OCI-LY1 (cell line): ENCODE measurements around the gene PLEKHA8.

ENCODE experiments used
- EZH2 ChIP-seq: fragments of 200-600 bp; sonication (generic), shearing (Covaris generic); IDR thresholded peaks from 2 replicates; pipeline ENCODE4 v1.8.0; 2017; ENCODE audit warnings: borderline replicate concordance, mixed run types, mild to moderate bottlenecking, antibody characterized with exemption, low read length, moderate library complexity, mixed read lengths
- TF ChIP-seq, protein P1 (sequence below): fragments of 200-600 bp; sonication (generic), shearing (Covaris generic); IDR thresholded peaks from 2 replicates; pipeline ENCODE4 v1.5.1; 2017; ENCODE audit warnings: mild to moderate bottlenecking, antibody characterized with exemption, low read length, moderate library complexity, mixed read lengths

- TF ChIP-seq, protein P1, sequence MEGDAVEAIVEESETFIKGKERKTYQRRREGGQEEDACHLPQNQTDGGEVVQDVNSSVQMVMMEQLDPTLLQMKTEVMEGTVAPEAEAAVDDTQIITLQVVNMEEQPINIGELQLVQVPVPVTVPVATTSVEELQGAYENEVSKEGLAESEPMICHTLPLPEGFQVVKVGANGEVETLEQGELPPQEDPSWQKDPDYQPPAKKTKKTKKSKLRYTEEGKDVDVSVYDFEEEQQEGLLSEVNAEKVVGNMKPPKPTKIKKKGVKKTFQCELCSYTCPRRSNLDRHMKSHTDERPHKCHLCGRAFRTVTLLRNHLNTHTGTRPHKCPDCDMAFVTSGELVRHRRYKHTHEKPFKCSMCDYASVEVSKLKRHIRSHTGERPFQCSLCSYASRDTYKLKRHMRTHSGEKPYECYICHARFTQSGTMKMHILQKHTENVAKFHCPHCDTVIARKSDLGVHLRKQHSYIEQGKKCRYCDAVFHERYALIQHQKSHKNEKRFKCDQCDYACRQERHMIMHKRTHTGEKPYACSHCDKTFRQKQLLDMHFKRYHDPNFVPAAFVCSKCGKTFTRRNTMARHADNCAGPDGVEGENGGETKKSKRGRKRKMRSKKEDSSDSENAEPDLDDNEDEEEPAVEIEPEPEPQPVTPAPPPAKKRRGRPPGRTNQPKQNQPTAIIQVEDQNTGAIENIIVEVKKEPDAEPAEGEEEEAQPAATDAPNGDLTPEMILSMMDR, result no peak
- no peak for TF ChIP-seq EZH2
These were observed 125.9 kb downstream of the PLEKHA8 start for GRCh38 chr7:30154111-30154587.
